ENCODE data around the gene FOXL2NB. TPM values are rescaled to one million over a fixed set of nuclear protein-coding genes. Genes with fewer than 3 reads are reported as not detected.

Gene FOXL2NB
- total RNA-seq, 2 donors from 2014 or later: not detected

DNA sequence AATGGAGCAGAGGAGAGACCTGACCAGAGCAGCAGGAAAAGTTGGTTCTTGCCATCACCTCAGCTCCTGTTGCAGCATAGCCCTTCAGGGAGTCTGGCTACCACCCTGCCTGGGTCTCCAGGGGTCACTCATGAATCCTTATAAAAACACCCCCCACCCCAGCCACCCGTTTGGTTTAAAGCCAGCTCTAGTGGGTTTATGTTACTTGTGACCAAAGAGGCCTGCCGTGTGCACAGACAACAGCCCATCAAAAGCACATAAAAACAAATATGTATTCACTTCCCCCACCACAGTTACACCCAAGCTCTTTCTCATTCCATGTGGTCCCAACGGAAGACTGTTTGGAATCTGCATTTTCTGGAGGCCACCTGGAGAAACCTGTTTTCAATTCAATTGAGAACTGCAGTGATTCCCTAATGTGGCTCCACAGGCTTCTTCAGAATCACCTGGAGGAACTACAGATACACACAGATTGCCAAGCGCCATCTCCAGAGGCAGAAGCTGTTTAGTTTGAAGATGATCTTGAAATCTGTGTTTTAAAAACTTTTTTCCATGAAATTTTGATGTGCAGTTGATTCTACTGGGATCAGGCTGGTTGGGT lies 13.8 kb upstream of the FOXL2NB start:
- DNase-seq: no peak
- no peak overlapping the region for H3K9ac ChIP-seq (ENCODE audit: low read depth in 2 of 2, low read length in 2 of 2)
- intact Hi-C loops (cut with DNase I): no loop called here
- H3K9me3 ChIP-seq: no peaks in the 10 kb centered on the region
- no peaks in the 10 kb centered on the region for H3K36me3 ChIP-seq
- TF ChIP-seq, protein P1, sequence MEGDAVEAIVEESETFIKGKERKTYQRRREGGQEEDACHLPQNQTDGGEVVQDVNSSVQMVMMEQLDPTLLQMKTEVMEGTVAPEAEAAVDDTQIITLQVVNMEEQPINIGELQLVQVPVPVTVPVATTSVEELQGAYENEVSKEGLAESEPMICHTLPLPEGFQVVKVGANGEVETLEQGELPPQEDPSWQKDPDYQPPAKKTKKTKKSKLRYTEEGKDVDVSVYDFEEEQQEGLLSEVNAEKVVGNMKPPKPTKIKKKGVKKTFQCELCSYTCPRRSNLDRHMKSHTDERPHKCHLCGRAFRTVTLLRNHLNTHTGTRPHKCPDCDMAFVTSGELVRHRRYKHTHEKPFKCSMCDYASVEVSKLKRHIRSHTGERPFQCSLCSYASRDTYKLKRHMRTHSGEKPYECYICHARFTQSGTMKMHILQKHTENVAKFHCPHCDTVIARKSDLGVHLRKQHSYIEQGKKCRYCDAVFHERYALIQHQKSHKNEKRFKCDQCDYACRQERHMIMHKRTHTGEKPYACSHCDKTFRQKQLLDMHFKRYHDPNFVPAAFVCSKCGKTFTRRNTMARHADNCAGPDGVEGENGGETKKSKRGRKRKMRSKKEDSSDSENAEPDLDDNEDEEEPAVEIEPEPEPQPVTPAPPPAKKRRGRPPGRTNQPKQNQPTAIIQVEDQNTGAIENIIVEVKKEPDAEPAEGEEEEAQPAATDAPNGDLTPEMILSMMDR (IDR thresholded peaks at IDR 0.05): no peak
- H3K4me3 ChIP-seq: no peak overlapping the region
- H3K27me3 ChIP-seq: peaks cover 34% of the 10 kb centered on the region
- H3K4me1 ChIP-seq: peaks cover 10% of the 10 kb centered on the region
- H3K27ac ChIP-seq: no peak overlapping the region

DNA sequence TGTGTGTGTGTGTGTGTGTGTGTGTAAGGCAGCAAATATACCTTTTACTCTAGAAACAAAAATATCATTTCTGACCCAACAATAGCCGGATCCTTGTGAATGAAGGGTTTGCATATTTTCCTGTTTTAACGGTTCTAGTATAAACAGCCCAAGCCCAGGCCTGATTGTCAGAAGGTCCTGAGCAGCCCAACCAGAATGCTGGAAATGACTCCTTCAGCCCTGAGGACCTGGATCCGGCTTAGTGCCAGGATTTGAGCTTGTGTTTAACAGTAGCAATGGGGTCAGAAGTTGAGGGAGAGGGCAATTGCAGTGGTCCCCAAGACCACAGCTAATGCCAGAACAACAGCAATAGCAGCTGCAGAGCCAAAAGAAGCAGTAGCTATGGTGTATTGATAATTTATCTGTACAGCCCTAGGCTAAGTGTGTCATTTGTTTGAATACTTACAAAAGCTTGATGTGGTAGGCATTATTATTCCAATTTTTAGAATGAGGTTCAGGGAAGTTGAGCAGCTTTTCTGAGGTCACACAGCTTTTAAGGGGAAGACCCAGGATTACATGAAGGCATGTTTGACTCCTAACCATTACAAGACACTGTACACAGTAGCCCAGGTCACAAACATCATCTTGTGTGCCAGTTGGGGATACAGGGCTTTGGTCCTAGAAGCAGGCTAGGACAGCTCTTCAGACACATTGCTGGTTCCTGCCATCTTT lies 12.9 kb upstream of the FOXL2NB start:
- DNase-seq: no peak
- intact Hi-C loops (cut with DNase I): no loop called here

DNA sequence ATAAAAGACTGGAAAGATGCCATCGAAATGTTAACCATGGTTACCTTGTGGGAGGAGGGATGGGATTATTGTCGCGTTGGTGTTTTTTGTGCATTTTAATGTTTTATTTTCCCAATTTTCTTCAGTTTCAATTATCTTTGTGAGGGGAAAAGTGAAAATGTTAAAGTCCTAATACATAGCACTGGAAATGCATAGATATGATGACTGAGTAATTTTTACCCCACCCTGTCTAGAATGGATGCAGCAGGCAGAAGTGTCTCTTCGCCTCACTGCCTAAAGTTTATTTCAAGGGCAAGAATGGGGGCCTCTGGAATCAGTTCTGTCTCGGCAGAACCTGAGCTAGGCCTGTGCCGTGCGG lies 11.5 kb upstream of the FOXL2NB start:
- intact Hi-C loops (cut with DNase I): loop anchor here (5.0 kb wide), 1 partner anchor 518 kb away; no protein-coding TSS in a partner anchor
- peaks cover 17% of the 10 kb centered on the region for H3K4me1 ChIP-seq
- no peaks in the 10 kb centered on the region for H3K36me3 ChIP-seq
- peaks cover 57% of the 10 kb centered on the region for H3K27me3 ChIP-seq
- H3K9me3 ChIP-seq: no peaks in the 10 kb centered on the region
- H3K9ac ChIP-seq (ENCODE audit: low read depth in 2 of 2, low read length in 2 of 2): peak overlapping the region in 1 of 2 donors; percentile 32
- no peak overlapping the region for H3K4me3 ChIP-seq
- no peak for DNase-seq
- no peak overlapping the region for H3K27ac ChIP-seq
- TF ChIP-seq, protein P1 (IDR thresholded peaks at IDR 0.05): no peak

More for the DNA sequence above, 12.9 kb upstream of the FOXL2NB start:
- Histone ChIP-seq H3K9ac (ENCODE audit: low read depth in 2 of 2, low read length in 2 of 2) (no peak overlapping the region), H3K36me3 (no peaks in the 10 kb centered on the region), H3K9me3 (no peaks in the 10 kb centered on the region), H3K27me3 (peaks cover 44% of the 10 kb centered on the region), H3K27ac (no peak overlapping the region), H3K4me1 (peaks cover 17% of the 10 kb centered on the region), H3K4me3 (no peak overlapping the region)
- TF ChIP-seq, protein P1 (IDR thresholded peaks at IDR 0.05): no peak

DNA sequence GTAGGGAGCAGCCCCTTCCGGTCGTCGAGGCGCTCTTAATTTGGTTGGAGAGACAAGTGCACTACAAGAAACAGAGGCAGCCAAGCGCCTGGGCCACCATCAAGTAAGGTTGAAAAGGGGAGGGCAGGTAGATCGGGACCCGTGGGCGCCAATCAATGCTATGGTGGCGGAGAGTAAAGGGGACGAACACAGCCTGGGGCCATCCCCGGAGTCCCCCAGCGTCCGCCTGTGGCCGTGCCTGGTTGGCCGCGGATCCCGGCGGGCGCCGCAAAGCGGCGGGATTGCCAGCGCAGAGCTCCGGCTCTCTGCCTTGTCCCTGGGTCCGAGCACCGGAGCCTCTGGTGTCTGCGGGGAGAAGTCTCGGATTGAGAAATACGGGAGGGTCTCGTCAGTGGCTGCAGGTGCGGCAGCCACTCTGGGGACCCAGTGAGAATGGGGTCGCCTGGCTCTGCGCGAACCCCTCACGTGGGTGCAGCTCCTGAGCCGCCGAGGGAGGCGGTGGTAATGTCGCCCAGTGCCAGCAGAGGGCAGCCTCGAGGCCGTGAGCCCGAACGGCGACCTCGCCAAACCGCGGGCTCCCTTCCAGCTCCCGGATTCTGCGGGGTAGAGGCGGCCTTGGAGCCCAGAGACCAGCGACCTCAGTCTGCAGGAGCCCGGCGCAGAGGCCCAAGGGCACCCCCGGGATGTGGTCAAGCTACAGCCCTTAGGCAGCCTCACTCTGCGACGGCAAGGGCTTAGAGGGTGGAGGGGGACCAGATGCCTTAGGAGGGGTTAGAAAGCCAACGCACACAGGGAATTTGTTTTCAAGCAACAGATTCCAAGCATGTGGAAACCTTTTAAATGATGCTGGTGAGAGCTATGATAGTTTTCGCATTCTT lies 10.9 kb upstream of the FOXL2NB start:
- Histone ChIP-seq H3K4me3 (peak overlapping the region; percentile 36), H3K4me1 (peaks cover 17% of the 10 kb centered on the region)
- intact Hi-C loops (cut with DNase I): loop anchor here (5.0 kb wide), 1 partner anchor 519 kb away; no protein-coding TSS in a partner anchor

More for the DNA sequence above, 10.9 kb upstream of the FOXL2NB start:
- Histone ChIP-seq H3K36me3 (no peaks in the 10 kb centered on the region), H3K27me3 (peaks cover 64% of the 10 kb centered on the region), H3K9me3 (no peaks in the 10 kb centered on the region), H3K27ac (no peak overlapping the region), H3K9ac (ENCODE audit: low read depth in 2 of 2, low read length in 2 of 2) (peak overlapping the region in 1 of 2 donors; percentile 32)
- peak; percentile 76 for DNase-seq
- TF ChIP-seq, protein P1 (IDR thresholded peaks at IDR 0.05): peak; percentile 98
